Fibroblast of lung (primary cell): ENCODE results near the gene KIF1A. TPM values are rescaled to one million over a fixed set of nuclear protein-coding genes. Genes with fewer than 3 reads are reported as not detected.

Source experiments
- DNase-seq, 2 donors: peaks; one replicate each; pipeline versions ENCODE4 v3.0.0 to v3.0.0-alpha.2; 2010; ENCODE audit warnings: low read depth in 2 of 2
- H2AFZ ChIP-seq: 2 replicates; pipeline ENCODE4 v1.5.1; 2012; ENCODE audit warnings: low read length, control low read depth, inconsistent platforms
- H3K27ac ChIP-seq: 2 replicates; pipeline ENCODE4 v1.5.1; 2011; ENCODE audit warnings: low read length, control low read depth; ENCODE audit not compliant: insufficient read depth
- H3K27me3 ChIP-seq: 2 replicates; pipeline ENCODE4 v1.5.1; 2011; ENCODE audit warnings: mild to moderate bottlenecking, low read length; ENCODE audit not compliant: control insufficient read depth, insufficient read depth
- H3K36me3 ChIP-seq: 2 replicates; pipeline ENCODE4 v1.5.1; 2011; ENCODE audit warnings: low read length; ENCODE audit not compliant: control insufficient read depth, insufficient read depth
- H3K4me1 ChIP-seq: 2 replicates; pipeline ENCODE4 v1.5.1; 2011; ENCODE audit warnings: low read length; ENCODE audit not compliant: control insufficient read depth, insufficient read depth; ENCODE audit errors: extremely low read depth
- H3K4me2 ChIP-seq: 2 replicates; pipeline ENCODE4 v1.5.1; 2011; ENCODE audit warnings: low read length, control low read depth; ENCODE audit not compliant: insufficient read depth; ENCODE audit errors: extremely low read depth
- H3K4me3 ChIP-seq, 4 experiments: fragments of 200-600 bp in 1 of 4; sonication (generic) in 1 of 4; replicated peaks in 1 of 4; 2 replicates each; pipeline ENCODE4 v1.5.1; 2011 to 2016; ENCODE audit warnings: low read length in 4 of 4, low read depth in 3 of 4, mild to moderate bottlenecking in 3 of 4, control low read depth in 2 of 4, inconsistent platforms in 1 of 4, mixed read lengths in 1 of 4; ENCODE audit not compliant: insufficient read depth in 1 of 4; ENCODE audit errors: control extremely low read depth in 1 of 4
- H3K79me2 ChIP-seq: 2 replicates; pipeline ENCODE4 v1.5.1; 2012; ENCODE audit warnings: mild to moderate bottlenecking, low read length, inconsistent platforms; ENCODE audit not compliant: control insufficient read depth, insufficient read depth
- H3K9ac ChIP-seq: 2 replicates; pipeline ENCODE4 v1.5.1; 2011; ENCODE audit warnings: mild to moderate bottlenecking, low read length, control low read depth; ENCODE audit not compliant: insufficient read depth
- H3K9me3 ChIP-seq: 2 replicates; pipeline ENCODE4 v1.5.1; 2012; ENCODE audit warnings: low read depth, low read length; ENCODE audit not compliant: control insufficient read depth, insufficient read depth
- H4K20me1 ChIP-seq: 2 replicates; pipeline ENCODE4 v1.5.1; 2011; ENCODE audit warnings: low read length; ENCODE audit not compliant: control insufficient read depth, insufficient read depth; ENCODE audit errors: extremely low read depth
- EZH2 ChIP-seq: IDR thresholded peaks from 2 replicates; pipeline ENCODE4 v1.5.1; 2012; ENCODE audit warnings: low read length, control low read depth, mild to moderate bottlenecking; ENCODE audit errors: missing control alignments
- polyA plus RNA-seq, 2 donors: library from polyadenylated mRNA; depleted of rRNA in 1 of 2; stranded (reverse) in 1 of 2; unstranded in 1 of 2; fragments of >200 nt; gene quantifications; 2 replicates each; pipeline ENCODE4 v1.2.1, GENCODE V29; 2011 to 2012; ENCODE audit warnings: missing spikeins in 1 of 2
- total RNA-seq: library from RNA; depleted of rRNA; stranded (reverse); fragments of >200 nt; gene quantifications from 2 replicates; pipeline ENCODE4 v1.2.1, GENCODE V29; 2014
- TF ChIP-seq, protein P1 (sequence below), 2 donors: IDR thresholded peaks in 1 of 2; conservative IDR thresholded peaks in 1 of 2; 1 replicate in 1 of 2; 2 replicates in 1 of 2; pipeline ENCODE4 v1.5.1; 2011 to 2012; ENCODE audit warnings: low read length in 2 of 2, control low read depth in 1 of 2, inconsistent platforms in 1 of 2, low read depth in 1 of 2, mild to moderate bottlenecking in 1 of 2

Gene KIF1A
- total and polyA plus RNA-seq, 2 donors (not counting 1 experiment from before 2014, with no cell fraction given): 0.05 TPM; not detected in 1

GRCh38 chr2:240714747-240715725, 105.0 kb downstream of the KIF1A start:
- TF ChIP-seq EZH2: no peak
- TF ChIP-seq, protein P1, sequence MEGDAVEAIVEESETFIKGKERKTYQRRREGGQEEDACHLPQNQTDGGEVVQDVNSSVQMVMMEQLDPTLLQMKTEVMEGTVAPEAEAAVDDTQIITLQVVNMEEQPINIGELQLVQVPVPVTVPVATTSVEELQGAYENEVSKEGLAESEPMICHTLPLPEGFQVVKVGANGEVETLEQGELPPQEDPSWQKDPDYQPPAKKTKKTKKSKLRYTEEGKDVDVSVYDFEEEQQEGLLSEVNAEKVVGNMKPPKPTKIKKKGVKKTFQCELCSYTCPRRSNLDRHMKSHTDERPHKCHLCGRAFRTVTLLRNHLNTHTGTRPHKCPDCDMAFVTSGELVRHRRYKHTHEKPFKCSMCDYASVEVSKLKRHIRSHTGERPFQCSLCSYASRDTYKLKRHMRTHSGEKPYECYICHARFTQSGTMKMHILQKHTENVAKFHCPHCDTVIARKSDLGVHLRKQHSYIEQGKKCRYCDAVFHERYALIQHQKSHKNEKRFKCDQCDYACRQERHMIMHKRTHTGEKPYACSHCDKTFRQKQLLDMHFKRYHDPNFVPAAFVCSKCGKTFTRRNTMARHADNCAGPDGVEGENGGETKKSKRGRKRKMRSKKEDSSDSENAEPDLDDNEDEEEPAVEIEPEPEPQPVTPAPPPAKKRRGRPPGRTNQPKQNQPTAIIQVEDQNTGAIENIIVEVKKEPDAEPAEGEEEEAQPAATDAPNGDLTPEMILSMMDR (conservative IDR thresholded peaks at IDR 0.05 in 1 of 2, IDR thresholded peaks at IDR 0.05 in 1 of 2; ENCODE audit: low read depth in 1 of 2, low read length in 2 of 2): no peak
- no peaks in the 10 kb centered on the region for H3K27me3 ChIP-seq
- no peaks in the 10 kb centered on the region for H3K36me3 ChIP-seq

DNA sequence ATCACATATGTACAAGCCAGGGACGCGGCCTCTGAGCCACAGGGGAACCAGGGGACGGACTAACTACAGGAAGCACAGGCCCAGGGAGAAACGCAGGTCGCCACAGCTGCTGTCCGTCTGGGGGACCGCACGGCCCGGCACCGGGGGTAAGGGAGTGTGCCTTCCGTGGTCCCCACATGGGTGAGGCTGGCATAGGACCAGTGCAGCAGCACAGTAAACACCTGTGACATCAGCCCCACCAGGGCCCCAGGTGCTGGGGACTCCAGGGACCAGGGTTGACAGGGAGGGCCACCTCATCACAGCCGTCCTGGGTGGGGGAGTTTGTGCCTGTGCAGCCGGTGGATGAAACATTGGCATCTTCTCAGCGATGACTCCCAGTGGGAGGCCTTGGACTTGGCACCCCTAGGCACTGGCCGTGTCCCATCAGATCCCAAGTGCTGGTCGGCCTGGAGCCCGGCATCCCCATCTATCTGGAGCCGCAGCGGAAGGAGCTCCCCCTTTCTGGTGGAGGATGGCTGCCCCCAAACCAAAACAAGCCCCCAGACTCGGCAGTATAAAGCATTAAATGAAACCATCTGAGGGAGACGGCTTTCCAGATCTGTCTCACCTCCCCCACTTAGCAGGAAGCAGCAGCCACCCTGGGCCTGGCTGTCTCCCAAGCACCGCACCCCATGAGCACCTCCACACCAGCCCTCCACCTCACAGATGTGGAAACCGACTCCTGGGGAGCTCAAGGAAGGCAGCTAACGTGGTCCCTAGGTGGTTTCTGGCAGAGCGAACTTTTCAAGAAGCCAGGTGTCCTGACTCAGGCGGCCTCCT, 105.9 kb downstream of the KIF1A start:
- no peak overlapping the region for H3K27ac ChIP-seq
- H3K4me3 ChIP-seq: no peak overlapping the region
- no peaks in the 10 kb centered on the region for H3K9me3 ChIP-seq
- H4K20me1 ChIP-seq: no peaks in the 10 kb centered on the region
- no peak overlapping the region for H2AFZ ChIP-seq
- H3K4me2 ChIP-seq: no peak overlapping the region
- H3K4me1 ChIP-seq: no peaks in the 10 kb centered on the region
- no peak for DNase-seq
- H3K36me3 ChIP-seq: no peaks in the 10 kb centered on the region
- no peak for TF ChIP-seq EZH2
- TF ChIP-seq, protein P1 (conservative IDR thresholded peaks at IDR 0.05 in 1 of 2, IDR thresholded peaks at IDR 0.05 in 1 of 2; ENCODE audit: low read depth in 1 of 2, low read length in 2 of 2): no peak
- H3K27me3 ChIP-seq: no peaks in the 10 kb centered on the region
- no peak overlapping the region for H3K9ac ChIP-seq
- H3K79me2 ChIP-seq: no peaks in the 10 kb centered on the region

More at GRCh38 chr2:240714747-240715725, 105.0 kb downstream of the KIF1A start:
- Histone ChIP-seq H3K27ac (no peak overlapping the region), H2AFZ (no peak overlapping the region), H3K9me3 (no peaks in the 10 kb centered on the region), H3K4me1 (no peaks in the 10 kb centered on the region), H4K20me1 (no peaks in the 10 kb centered on the region), H3K9ac (no peak overlapping the region), H3K79me2 (no peaks in the 10 kb centered on the region), H3K4me2 (no peak overlapping the region), H3K4me3 (no peak overlapping the region)
- DNase-seq: no peak
